ENCODE data around the gene MAN2B2.

MAN2B2 gene

GRCh38 chr4:6574747-6575502 is at the start of gene MAN2B2:
Gene MAN2B2, plus strand, starts transcription at chr4:6575189. Its CDS starts 22 bp downstream, at chr4:6575211.
- DNase-seq (ENCODE audit: low spot score): peak; percentile 100

GRCh38 chr4:6525474-6525873 is 49.5 kb upstream of the MAN2B2 start:
- no peak for DNase-seq (ENCODE audit: low spot score)

DNA sequence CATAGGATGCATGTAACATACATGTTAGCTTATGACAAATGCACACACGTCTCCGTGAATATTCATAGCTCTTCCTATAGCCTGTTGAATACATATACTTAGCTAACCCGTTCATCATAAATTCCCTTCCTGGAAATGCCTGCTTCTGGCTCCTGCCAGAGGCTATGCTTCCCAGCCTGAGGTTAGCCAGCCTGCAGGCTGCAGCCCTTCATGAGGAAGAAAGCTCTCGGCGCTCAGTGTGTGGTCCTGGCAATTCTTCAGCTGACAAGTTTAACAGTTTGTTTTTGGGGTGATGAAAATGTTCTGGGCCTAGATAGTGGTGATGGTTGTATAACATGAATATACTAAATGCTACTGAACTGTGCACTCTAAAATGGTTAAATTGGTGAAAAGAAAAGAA is 48.8 kb upstream of the MAN2B2 start:
- DNase-seq (ENCODE audit: low spot score): no peak

DNA sequence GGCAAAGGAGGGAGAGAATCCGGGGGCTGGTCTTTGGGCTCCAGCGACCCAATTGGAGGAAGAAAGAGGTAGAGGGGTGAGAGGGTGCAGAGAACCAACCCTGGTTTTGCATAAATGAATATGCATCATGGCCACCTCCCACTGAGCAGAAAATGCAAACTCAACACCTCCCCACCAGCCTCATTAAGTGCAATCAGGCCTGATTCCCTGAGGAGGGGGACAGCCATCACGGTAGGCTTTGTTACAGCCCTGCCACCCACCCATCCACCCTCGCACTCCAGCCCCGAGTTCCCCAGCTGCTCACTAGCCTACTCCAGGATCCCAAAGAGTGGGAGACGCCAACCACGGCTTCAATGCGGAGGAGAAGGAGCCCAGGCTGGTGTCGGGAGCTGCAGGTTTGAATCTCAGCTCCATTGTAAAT is 48.3 kb upstream of the MAN2B2 start:
- DNase-seq (ENCODE audit: low spot score): no peak

GRCh38 chr4:6527259-6527658 is 47.7 kb upstream of the MAN2B2 start:
- no peak for DNase-seq (ENCODE audit: low spot score)

DNA sequence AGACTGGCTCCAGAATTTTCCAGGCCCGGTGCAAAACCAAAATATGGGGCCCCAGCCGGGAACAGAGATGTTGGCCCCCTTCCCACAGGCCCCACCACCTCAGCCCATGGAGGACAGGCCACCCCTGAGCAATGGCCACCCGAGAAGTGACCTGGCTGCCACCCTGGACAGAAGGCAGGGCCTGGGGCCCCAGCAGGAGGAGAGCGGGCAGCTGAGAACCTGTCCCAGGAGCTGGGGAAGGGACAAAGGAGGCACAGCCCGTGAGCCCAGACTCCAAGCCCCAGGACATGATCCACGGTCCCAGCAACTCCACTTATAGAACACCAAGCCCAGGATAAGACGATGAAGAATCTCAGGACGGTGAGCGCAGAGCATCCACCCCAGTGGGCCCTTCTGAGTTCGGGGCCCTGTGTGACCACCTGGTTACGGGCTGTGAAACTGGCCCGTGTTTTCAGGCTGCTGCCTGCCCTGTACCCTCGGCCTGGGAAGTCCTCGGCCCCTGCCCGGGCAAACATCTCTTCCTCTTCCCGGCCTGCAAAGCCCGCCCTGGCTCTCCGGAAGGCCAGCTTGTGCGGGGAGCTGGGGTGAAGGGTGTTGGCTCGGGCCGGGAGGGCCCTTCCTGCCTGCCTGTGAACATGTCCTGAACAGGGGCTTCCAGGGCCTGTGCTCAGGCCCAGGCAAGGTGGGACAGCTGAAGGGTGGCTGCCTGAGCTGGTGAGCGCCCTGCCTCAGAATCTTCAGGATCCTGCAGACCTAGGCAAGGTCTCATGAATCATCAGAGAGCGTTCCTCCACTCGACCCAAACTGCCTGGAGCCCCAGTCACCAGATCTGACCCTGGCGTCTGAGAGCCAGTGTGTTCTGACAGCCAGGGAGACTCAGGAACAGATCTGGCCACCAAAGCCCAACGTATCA is 47.0 kb upstream of the MAN2B2 start:
- no peak for DNase-seq (ENCODE audit: low spot score)

DNA sequence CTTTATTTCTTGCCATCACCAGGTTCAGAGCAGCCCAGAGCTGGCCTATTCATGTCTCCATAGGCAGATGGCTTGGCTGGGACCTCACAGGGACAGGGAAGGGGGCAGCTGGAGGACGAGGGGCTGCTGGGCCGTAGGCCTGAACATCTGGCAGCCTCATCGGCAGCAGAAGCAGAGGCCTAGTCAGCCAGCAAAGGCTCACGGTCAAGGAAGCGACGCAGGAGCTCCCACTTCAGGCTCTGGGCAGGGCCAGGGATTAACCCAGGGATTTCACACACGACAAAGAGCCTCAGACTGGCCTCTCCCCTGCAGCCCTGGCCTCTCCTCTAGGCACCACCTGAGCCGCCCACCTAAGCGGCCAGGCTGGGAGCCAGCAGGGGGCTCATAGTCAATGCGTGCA is 46.0 kb upstream of the MAN2B2 start:
- no peak for DNase-seq (ENCODE audit: low spot score)

GRCh38 chr4:6530301-6530700 is 44.7 kb upstream of the MAN2B2 start:
- no peak for DNase-seq (ENCODE audit: low spot score)

DNA sequence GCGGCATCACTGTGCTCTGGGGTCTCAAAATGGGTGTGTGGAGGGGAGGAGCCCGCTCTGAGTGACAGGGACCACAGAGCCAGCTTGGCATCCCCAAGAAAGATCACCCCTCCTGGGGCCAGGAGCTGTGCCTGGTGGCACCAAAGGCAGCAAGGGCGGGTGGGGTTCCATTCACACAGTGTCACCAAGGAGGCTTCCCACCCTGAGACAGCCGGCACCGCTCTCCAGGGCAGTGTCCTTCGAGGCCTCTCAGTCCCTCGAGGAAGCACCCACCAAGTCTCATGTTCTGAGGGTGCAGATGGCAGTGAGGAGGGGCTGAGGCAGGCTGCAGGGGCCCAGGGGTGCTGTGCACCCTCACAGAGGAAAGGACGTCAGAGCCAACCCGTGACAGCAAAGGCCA is 44.0 kb upstream of the MAN2B2 start:
- no peak for DNase-seq (ENCODE audit: low spot score)

- DNase-seq (ENCODE audit: low spot score): no peak
Measured at GRCh38 chr4:6532102-6532501, 42.9 kb upstream of the MAN2B2 start.

DNA sequence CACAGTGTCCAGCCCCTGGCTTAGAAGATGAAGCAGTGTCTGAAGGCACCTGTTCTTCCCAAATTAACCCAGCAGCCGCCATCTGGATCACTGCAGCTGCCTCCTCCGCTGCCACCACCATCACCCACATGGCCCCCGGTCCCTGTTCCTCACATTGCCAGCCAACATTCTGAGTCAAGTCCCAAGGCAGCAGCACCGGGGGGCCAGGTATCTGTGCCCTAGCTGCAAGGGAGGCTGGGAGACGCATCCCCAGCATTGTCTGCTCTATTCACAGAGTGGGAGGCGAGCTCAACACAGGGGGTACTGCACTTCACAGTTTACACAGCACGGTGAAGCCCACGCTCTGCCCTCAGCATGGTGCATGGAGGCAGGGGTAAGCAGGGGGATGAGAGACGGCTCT is 42.3 kb upstream of the MAN2B2 start:
- no peak for DNase-seq (ENCODE audit: low spot score)

GRCh38 chr4:6534050-6534449 is 40.9 kb upstream of the MAN2B2 start:
- no peak for DNase-seq (ENCODE audit: low spot score)

DNA sequence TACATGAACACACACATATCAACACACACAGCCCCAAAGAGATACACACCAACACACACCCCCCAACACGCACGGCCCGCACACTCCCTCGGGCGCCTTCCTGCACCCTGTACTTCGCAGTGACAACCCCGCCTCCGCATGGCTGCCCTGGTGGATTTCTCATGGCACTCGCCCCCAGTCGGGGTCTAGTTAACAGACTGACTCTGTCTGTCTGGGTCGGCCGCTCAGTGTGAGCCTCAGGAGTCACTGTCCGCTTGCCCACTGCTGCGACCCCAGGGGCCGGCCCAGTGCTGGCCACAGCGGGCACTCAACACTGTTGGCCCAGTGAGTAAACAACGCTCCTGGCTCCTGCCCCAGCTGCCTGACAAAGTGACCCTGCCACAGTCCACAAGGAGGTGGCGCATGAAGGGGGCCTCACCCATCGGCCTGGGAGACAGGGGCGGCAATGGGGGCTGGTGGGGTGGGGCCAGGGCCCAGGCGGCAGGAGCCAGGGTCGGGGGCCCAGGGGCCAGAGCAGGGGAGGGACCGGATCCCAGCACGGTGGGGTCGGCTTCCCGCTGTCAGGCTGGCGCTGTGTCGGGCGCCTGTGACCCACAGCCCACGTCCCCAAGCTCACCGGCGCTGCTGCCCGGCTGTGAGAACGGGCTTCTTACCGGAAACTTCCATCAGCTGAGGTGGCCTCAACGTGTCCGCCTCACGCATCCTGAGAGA is 40.2 kb upstream of the MAN2B2 start:
- DNase-seq (ENCODE audit: low spot score): no peak

DNA sequence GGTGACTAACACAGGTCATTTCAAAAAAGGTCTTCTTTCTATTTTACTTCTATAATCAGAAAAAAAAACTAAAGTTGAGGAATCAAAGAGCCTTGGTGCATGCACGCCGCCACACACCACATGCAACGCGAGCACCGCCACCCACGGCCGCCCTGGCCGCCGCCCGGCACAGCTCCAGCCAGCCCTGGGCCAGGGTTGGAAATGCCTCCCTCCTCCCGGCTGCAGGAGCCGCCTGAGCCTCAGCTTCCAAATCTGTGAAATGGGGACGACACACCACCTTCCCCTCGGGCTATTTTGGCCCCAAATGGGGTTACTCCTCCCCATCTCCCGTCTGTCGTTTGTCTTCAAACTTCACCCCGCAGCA is 39.7 kb upstream of the MAN2B2 start:
- DNase-seq (ENCODE audit: low spot score): no peak

GRCh38 chr4:6535706-6536105 is 39.3 kb upstream of the MAN2B2 start:
- DNase-seq (ENCODE audit: low spot score): no peak

- DNase-seq (ENCODE audit: low spot score): no peak
Measured at GRCh38 chr4:6538111-6538510, 36.9 kb upstream of the MAN2B2 start.

GRCh38 chr4:6538575-6538974 is 36.4 kb upstream of the MAN2B2 start:
- no peak for DNase-seq (ENCODE audit: low spot score)

GRCh38 chr4:6539009-6539764 is 35.8 kb upstream of the MAN2B2 start:
- DNase-seq (ENCODE audit: low spot score): no peak

DNA sequence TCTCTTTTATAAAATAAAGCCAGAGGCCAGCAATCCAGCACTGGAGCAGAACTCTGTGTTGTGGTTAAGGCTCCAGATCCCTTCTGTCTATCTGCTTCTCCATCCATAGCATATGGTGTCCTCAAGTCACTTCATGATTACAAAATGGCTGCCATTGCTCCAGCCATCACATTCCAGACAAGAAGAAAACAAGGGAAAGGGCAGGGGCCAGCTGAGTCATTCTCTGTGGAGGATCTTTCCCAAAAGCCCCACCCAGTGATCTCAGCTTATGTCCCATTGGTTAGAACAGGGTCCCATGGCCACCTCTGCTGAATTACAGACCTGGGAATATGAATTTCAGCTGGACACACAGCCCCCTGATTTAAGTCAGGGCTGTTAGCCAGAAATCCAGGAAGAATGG is 34.1 kb upstream of the MAN2B2 start:
- no peak for DNase-seq (ENCODE audit: low spot score)

DNA sequence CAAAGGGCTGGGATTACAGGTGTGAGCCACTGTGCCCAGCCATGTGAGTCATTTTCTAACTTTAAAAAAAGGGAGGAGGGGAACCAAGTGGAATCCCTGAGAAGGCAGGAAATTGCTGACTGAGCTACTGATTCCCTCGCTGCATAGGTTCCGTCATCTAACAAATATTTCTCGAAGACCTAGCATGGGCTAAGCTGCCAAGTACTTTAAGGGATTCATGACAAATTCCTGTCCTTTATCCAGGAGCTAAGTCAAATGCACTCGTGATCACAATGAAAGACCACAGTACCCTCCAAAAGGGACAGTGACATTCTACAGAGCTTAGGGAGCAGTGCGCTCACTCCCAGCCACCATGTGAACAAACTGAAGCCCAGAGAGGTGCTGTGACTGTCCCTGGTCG is 33.2 kb upstream of the MAN2B2 start:
- DNase-seq (ENCODE audit: low spot score): no peak

DNA sequence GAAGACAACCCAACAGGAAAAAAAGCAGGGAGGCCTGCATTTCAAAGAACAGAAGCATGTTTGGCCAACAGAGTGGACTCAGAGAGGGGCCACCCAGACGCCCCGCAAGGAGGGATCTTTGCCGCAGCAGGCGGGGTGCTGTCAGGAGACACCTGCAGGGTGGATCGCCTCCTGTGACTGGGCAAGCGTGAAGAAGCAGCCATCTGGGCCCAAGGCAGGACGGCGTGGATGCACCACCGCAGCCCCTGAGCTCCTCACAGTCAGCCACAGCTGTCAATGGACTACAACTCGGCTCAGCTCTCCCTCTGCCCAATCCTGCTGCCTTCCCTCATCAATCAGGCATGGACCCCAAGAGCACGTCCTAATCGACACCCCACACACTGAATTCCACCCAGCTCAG is 32.0 kb upstream of the MAN2B2 start:
- DNase-seq (ENCODE audit: low spot score): no peak

DNA sequence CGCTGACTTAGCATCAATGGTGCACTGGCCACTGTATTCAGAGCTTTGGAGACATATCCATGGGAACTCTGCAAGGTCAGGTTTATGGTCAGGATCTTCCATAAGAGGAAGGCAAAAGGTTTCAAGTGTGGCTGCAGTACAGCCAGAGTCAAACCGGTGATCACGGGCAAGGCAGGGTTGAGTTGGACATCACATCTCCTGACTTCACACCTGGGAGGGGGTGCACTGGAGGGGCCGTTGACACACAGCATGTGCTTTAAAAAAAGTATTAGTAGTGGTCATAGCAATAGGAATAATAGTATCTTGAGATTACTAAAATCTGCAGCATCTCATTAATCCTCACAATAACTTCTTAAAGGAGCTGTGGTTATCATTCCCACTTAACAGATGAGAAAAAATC is 28.9 kb upstream of the MAN2B2 start:
- no peak for DNase-seq (ENCODE audit: low spot score)
